UCSD-AML1 (cell line): ENCODE measurements around the gene STX1B.

Source experiments
- DNase-seq: peaks from one replicate; lab custom pipeline; 2025; ENCODE audit not compliant: unreplicated experiment; lab: John Stamatoyannopoulos, UW

STX1B gene

GRCh38 chr16:30980023-30980371 is 30.4 kb downstream of the STX1B start:
- no peak for DNase-seq

- DNase-seq = no peak
Observed at GRCh38 chr16:30979170-30980022, 31.0 kb downstream of the STX1B start.

DNA sequence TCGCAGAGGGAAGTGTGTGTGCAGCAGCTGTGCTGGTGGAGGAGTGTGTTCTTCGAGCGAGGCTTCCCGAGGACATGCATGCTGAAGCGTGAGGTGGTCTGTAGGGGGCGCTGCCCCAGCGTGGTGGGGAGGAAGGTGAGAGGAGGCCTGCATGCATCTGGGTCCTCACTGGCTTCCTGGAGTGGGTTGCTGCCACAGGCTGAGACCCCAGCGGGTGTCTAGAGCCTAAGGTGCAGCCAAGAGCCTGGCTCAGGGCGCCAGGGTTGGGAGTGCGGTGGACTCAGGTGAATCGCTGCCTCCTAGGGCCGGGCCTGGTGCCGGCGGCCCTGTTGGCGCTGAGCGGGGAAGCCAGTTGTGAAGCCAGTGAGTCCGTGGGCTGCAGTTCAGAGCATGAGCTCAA is 32.9 kb downstream of the STX1B start:
- no peak for DNase-seq

GRCh38 chr16:30976486-30976885 is 34.0 kb downstream of the STX1B start:
- DNase-seq = no peak

DNA sequence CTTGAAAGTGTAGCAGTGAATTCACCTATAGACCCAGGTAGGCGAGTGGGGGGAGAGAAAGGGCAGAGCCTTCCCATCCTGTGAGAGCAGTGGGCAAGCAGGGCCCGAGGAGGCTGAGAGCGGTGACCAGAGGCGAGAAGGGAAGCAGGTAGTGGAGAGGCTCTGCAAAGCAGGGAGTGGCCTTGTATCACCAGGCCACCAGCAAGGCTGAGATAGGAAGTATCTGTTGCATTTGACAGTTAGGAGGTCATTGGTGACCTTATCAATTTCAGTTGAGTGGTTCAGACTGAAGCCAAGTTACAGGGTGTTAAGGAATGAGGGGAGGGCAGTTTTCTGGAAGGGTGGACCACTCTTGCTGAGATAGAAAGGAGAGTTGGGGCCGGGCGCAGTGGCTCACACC is 36.1 kb downstream of the STX1B start:
- DNase-seq = no peak

GRCh38 chr16:30972872-30973271 is 37.6 kb downstream of the STX1B start:
- no peak for DNase-seq

DNA sequence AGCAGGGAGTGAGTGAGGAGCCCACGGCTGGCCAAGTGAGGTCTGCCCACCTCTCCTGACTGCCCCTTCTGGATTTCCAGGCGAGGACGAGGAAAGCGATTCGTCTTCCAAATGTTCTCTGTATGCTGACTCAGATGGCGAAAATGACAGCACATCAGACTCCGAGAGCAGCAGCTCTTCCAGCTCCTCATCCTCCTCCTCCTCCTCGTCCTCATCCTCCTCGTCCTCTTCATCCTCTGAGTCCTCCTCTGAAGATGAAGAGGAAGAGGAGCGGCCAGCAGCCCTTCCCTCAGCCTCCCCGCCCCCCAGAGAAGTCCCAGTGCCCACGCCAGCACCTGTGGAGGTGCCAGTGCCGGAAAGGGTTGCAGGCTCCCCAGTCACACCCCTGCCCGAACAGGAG is 39.1 kb downstream of the STX1B start:
- DNase-seq = no peak

DNA sequence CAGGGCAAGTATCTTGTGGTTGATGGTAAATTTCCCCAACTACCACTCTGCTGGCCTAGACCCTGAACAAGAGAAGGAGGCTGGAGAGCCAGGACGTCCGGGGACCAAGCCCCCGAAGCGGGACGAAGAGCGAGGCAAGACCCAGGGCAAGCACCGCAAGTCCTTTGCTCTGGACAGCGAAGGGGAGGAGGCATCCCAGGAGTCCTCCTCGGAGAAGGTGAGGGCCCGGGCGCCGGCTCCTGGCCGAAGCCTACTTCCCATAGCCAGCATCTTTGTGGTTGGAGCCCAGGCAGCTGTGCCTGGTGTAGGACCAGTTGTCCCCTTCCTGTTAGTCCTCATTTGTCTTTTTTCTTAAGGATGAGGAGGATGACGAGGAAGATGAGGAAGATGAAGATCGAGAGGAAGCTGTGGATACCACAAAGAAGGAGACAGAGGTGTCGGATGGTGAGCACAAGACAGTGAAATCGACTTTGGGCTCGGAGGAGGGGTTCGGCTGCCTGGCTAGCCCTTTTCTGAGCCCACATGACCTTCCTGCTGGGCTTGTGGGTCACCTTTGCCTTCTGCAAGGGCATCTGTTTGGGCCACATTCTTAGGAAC is 41.1 kb downstream of the STX1B start:
- no peak for DNase-seq

DNA sequence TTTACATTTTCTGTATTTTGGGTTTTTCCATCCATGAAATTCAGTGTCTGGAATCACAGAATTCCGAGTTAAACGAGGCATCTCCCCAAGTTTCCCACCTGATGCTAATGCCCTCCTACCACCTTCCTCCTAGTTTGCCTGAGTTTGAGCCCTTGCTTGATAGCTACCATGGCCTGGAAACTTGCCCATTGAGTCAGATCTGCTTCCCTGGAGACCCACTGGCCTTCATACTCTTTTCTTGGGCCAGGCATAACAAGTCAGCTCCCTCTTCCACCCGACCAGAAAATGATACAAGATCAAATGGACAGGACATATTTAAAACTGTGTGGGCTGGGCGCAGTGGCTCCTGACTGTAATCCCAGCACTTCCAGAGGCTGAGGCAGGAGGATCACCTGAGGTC is 42.6 kb downstream of the STX1B start:
- DNase-seq = no peak

DNA sequence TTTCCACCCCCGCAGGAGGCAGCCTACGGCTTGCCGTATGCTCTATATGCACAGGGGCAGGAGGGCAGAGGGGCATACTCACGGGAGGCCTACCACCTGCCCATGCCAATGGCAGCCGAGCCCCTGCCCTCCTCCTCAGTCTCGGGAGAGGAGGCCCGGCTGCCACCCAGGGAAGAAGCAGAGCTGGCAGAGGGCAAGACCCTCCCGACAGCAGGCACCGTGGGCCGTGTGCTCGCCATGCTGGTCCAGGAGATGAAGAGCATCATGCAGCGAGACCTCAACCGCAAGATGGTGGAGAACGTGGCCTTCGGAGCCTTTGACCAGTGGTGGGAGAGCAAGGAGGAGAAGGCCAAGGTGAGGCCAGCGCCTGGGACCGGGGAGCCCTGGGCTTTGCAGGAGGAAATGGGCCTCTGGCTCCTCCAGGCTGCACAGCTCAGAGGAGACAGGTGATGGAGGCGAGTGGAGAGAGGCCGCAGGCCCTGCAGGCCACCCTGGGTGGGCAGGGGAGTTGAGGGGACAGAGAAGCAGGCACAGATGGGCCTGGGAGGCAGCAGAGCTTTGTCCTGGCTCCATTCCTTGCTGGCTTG is 44.3 kb downstream of the STX1B start:
- no peak for DNase-seq

- no peak for DNase-seq
Observed at GRCh38 chr16:30965436-30965835, 45.0 kb downstream of the STX1B start.

DNA sequence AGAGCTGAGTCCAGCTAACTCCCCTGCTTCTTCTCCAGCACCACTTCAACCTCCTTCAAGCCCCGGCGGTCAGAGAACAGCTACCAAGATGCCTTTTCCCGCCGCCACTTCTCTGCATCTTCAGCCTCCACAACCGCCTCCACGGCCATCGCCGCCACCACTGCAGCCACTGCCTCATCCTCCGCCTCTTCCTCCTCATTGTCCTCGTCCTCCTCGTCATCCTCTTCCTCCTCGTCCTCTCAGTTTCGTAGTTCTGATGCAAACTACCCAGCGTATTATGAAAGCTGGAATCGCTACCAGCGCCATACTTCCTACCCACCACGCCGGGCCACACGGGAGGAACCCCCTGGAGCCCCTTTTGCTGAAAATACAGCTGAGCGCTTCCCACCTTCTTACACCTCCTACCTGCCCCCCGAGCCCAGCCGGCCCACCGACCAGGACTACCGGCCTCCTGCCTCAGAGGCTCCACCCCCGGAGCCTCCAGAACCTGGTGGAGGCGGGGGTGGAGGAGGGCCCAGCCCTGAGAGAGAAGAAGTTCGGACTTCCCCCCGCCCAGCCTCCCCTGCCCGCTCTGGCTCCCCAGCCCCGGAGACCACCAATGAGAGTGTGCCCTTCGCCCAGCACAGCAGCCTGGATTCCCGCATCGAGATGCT is 45.7 kb downstream of the STX1B start:
- DNase-seq = no peak

DNA sequence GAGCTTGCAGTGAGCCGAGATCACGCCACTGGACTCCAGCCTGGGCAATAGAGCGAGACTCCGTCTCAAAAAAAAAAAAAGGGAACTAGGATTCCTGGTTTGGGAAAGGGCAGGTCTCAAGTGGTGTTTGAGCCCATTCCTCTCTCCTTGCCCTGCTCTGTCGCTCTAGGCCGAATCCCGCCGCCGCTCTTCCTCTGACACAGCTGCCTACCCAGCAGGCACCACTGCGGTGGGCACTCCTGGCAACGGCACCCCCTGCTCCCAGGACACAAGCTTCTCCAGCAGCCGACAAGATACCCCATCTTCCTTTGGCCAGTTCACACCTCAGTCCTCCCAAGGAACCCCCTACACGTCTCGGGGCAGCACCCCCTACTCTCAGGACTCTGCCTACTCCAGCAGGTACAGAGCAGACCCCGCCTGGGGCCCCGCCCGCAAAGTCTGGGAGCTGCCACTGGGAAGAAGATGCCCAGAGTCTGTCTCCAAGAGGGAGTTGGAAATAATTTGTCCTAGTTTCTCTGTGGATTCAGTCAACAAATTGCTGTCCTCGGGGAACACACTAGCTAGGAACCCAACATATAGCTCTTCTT is 46.4 kb downstream of the STX1B start:
- DNase-seq = no peak

- no peak for DNase-seq
Observed at GRCh38 chr16:30961384-30961783, 49.1 kb downstream of the STX1B start.

DNA sequence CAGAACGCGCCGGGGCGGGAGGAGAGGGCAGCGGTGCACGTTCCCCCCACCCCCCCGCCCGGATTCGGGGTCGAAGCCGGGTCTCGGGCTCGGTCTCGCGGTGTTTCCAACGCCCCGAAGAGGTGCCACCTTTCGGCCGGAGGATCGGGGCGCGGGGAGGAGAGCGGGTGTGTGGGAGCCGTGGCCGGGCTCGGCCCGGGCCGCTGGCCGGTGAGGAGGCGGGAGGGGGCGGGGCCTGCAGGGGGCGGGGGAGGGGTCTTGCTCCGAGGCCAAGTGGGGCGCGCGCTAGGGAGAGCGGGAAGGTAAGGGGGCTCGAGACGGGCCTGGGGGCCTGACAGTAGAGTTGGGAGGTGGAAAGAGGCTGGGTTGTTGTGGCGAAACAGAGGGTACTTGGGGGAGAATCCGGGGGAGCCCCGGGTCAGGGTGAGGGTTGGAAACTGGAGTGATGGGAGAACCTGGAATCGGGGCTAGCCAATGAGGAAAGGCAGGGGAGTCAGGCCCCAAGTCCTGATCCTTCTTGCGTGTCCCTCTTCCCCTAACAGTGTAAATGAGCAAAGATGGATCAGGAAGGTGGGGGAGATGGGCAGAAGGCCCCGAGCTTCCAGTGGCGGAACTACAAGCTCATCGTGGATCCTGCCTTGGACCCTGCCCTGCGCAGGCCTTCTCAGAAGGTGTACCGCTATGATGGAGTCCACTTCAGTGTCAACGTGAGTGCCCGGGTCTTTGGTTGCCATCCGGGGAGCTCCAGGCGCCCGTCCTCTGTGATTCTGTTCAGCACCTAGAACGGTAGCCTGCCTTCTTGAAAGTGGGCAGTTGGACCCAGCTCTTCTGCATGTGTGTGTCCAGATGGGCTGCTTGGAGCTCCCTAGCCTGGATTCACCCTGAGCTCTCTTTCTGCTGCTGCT is 52.0 kb downstream of the STX1B start:
- peak; percentile 72 for DNase-seq

- DNase-seq = peak; percentile 96
Observed at GRCh38 chr16:30957456-30958174, 52.8 kb downstream of the STX1B start, which contains the start of gene SETD1A. Gene SETD1A, plus strand, starts transcription at chr16:30957754. Its CDS starts 978 bp downstream, at chr16:30958732.

GRCh38 chr16:30956601-30957455 is 53.6 kb downstream of the STX1B start:
- DNase-seq = peak; percentile 86

DNA sequence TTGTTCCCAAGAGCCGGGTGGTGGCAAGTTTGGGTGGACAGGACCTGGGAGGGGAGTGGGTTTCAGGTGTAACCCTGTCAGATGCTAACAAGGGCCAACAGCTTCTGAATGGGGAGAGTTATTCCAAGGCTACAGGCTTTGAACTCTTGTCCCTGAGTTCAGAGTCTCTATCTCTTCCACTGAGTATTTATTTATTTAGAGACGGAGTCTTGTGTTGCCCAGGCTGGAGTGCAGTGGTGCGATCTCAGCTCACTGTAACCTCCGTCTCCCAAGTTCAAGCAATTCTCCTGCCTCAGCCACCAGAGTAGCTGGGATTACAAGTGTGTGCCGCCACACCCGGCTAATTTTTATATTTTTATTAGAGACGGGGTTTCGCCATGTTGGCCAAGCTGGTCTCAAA is 55.4 kb downstream of the STX1B start:
- no peak for DNase-seq
